Activated CD4-positive, alpha-beta T cell treated with anti-CD3 and anti-CD28 coated beads for 36 hours (primary cell): ENCODE measurements around the gene ZNF385B. TPM values are rescaled to one million over a fixed set of nuclear protein-coding genes. Genes with fewer than 3 reads are reported as not detected.

Experiments
- ATAC-seq: fragments of 200-7000 bp; cut with Tn5 transposase; one replicate; pipeline ENCODE4 v1.10.0; 2021; ENCODE audit warnings: mild to moderate bottlenecking, moderate library complexity
- CTCF ChIA-PET: fragments of 350-600 bp; sonication (Branson Sonifier 250); formaldehyde crosslinking; loops from one replicate; lab custom pipeline; 2021; ENCODE audit warnings: antibody characterized with exemption; lab: Charles Lee
- POLR2A ChIA-PET: fragments of 350-600 bp; sonication (Branson Sonifier 250); formaldehyde crosslinking; loops from one replicate; lab custom pipeline; 2021; ENCODE audit warnings: antibody characterized with exemption, inconsistent platforms; lab: Charles Lee
- DNase-seq: peaks from one replicate; pipeline ENCODE4 v3.0.0-alpha.2; 2020
- H3K27ac Mint-ChIP-seq: one replicate; pipeline ENCODE4 v1.8.0; 2021; ENCODE audit warnings: mixed read lengths
- H3K27me3 Mint-ChIP-seq: one replicate; pipeline ENCODE4 v1.8.0; 2021; ENCODE audit warnings: mixed read lengths
- H3K36me3 Mint-ChIP-seq: one replicate; pipeline ENCODE4 v1.8.0; 2021; ENCODE audit warnings: low read depth, mixed read lengths
- H3K4me1 Mint-ChIP-seq: one replicate; pipeline ENCODE4 v1.8.0; 2021; ENCODE audit warnings: mixed read lengths
- H3K4me3 Mint-ChIP-seq: one replicate; pipeline ENCODE4 v1.8.0; 2021; ENCODE audit warnings: mild to moderate bottlenecking, moderate library complexity, mixed read lengths
- H3K9me3 Mint-ChIP-seq: one replicate; pipeline ENCODE4 v1.8.0; 2021; ENCODE audit warnings: low read depth, mixed read lengths
- intact Hi-C, 2 experiments: fragments of 100-400 bp; cut with DNase I in 1 of 2; cut with micrococcal nuclease in 1 of 2; formaldehyde crosslinking; loops; one replicate each; pipeline versions ENCODE4 v1.14.2 to v1.15.1; 2022 to 2024; cut with DNase I, micrococcal nuclease
- total RNA-seq, 2 experiments: library from RNA; stranded (reverse); gene quantifications; one replicate each; pipeline ENCODE4 v1.2.3, GENCODE V29; 2021

The ZNF385B gene
- total RNA-seq, 2 experiments from 2014 or later, result not detected

- Mint-ChIP-seq H3K9me3 (peaks cover 1% of the 10 kb centered on the region), H3K4me3 (no peak overlapping the region), H3K27me3 (no peaks in the 10 kb centered on the region), H3K36me3 (no peaks in the 10 kb centered on the region), H3K27ac (no peak overlapping the region), H3K4me1 (no peaks in the 10 kb centered on the region)
- ChIA-PET POLR2A (no interaction called here), CTCF (no interaction called here)
- ATAC-seq (no peak), DNase-seq (no peak)
- intact Hi-C loops, result no loop called here
Measured at GRCh38 chr2:179553382-179553781, 308.0 kb downstream of the ZNF385B start.

- no peaks in the 10 kb centered on the region for H3K4me1 Mint-ChIP-seq
- H3K27me3 Mint-ChIP-seq, result no peaks in the 10 kb centered on the region
- no peak for DNase-seq
- intact Hi-C loops, result no loop called here
- H3K36me3 Mint-ChIP-seq, result no peaks in the 10 kb centered on the region
- CTCF ChIA-PET, result no interaction called here
- POLR2A ChIA-PET, result no interaction called here
- H3K9me3 Mint-ChIP-seq, result peaks cover 1% of the 10 kb centered on the region
- H3K4me3 Mint-ChIP-seq, result no peak overlapping the region
- no peak for ATAC-seq
- H3K27ac Mint-ChIP-seq, result no peak overlapping the region
Measured at GRCh38 chr2:179551539-179552045, 309.8 kb downstream of the ZNF385B start.

GRCh38 chr2:179550849-179551248, 310.6 kb downstream of the ZNF385B start:
- peaks cover 1% of the 10 kb centered on the region for H3K9me3 Mint-ChIP-seq
- DNase-seq (no peak), ATAC-seq (no peak)
- no peak overlapping the region for H3K4me3 Mint-ChIP-seq
- ChIA-PET CTCF (no interaction called here), POLR2A (no interaction called here)
- no peaks in the 10 kb centered on the region for H3K27me3 Mint-ChIP-seq
- no peaks in the 10 kb centered on the region for H3K4me1 Mint-ChIP-seq
- no peak overlapping the region for H3K27ac Mint-ChIP-seq
- no peaks in the 10 kb centered on the region for H3K36me3 Mint-ChIP-seq
- intact Hi-C loops, result no loop called here

GRCh38 chr2:179550214-179550613, 311.2 kb downstream of the ZNF385B start:
- H3K27ac Mint-ChIP-seq, result no peak overlapping the region
- POLR2A ChIA-PET, result no interaction called here
- DNase-seq (no peak), ATAC-seq (no peak)
- H3K4me1 Mint-ChIP-seq, result no peaks in the 10 kb centered on the region
- intact Hi-C loops, result no loop called here
- no peaks in the 10 kb centered on the region for H3K27me3 Mint-ChIP-seq
- no peaks in the 10 kb centered on the region for H3K36me3 Mint-ChIP-seq
- H3K9me3 Mint-ChIP-seq, result peaks cover 1% of the 10 kb centered on the region
- H3K4me3 Mint-ChIP-seq, result no peak overlapping the region
- CTCF ChIA-PET, result no interaction called here

GRCh38 chr2:179546656-179547055, 314.8 kb downstream of the ZNF385B start:
- no peak overlapping the region for H3K27ac Mint-ChIP-seq
- H3K9me3 Mint-ChIP-seq, result no peaks in the 10 kb centered on the region
- H3K36me3 Mint-ChIP-seq, result no peaks in the 10 kb centered on the region
- no peak for DNase-seq
- no peaks in the 10 kb centered on the region for H3K27me3 Mint-ChIP-seq
- H3K4me1 Mint-ChIP-seq, result no peaks in the 10 kb centered on the region
- ATAC-seq, result no peak
- POLR2A ChIA-PET, result no interaction called here
- H3K4me3 Mint-ChIP-seq, result no peak overlapping the region
- intact Hi-C loops, result no loop called here
- CTCF ChIA-PET, result no interaction called here

- DNase-seq (no peak), ATAC-seq (no peak)
- Mint-ChIP-seq H3K4me1 (no peaks in the 10 kb centered on the region), H3K36me3 (no peaks in the 10 kb centered on the region), H3K27ac (no peak overlapping the region), H3K4me3 (no peak overlapping the region), H3K27me3 (no peaks in the 10 kb centered on the region), H3K9me3 (no peaks in the 10 kb centered on the region)
- POLR2A ChIA-PET, result no interaction called here
- CTCF ChIA-PET, result no interaction called here
- intact Hi-C loops, result no loop called here
Measured at GRCh38 chr2:179545024-179545423, 316.4 kb downstream of the ZNF385B start.

GRCh38 chr2:179543361-179543901, 318.0 kb downstream of the ZNF385B start:
- ATAC-seq, result no peak

GRCh38 chr2:179541586-179541985, 319.8 kb downstream of the ZNF385B start:
- no peaks in the 10 kb centered on the region for H3K36me3 Mint-ChIP-seq
- no peaks in the 10 kb centered on the region for H3K27me3 Mint-ChIP-seq
- no peak for DNase-seq
- no peak for ATAC-seq
- no peak overlapping the region for H3K4me3 Mint-ChIP-seq
- CTCF ChIA-PET, result no interaction called here
- peaks cover 4% of the 10 kb centered on the region for H3K9me3 Mint-ChIP-seq
- no peak overlapping the region for H3K27ac Mint-ChIP-seq
- intact Hi-C loops, result no loop called here
- H3K4me1 Mint-ChIP-seq, result no peaks in the 10 kb centered on the region
- POLR2A ChIA-PET, result no interaction called here

More at GRCh38 chr2:179543361-179543901, 318.0 kb downstream of the ZNF385B start:
- intact Hi-C loops, result no loop called here
- H3K9me3 Mint-ChIP-seq, result peaks cover 4% of the 10 kb centered on the region
- H3K4me3 Mint-ChIP-seq, result no peak overlapping the region
- no peaks in the 10 kb centered on the region for H3K36me3 Mint-ChIP-seq
- H3K4me1 Mint-ChIP-seq, result no peaks in the 10 kb centered on the region
- H3K27me3 Mint-ChIP-seq, result no peaks in the 10 kb centered on the region
- POLR2A ChIA-PET, result no interaction called here
- DNase-seq, result no peak
- CTCF ChIA-PET, result no interaction called here
- no peak overlapping the region for H3K27ac Mint-ChIP-seq

- no peak for ATAC-seq
- CTCF ChIA-PET, result interaction anchor here (0.7 kb wide), 1 partner anchor 51 kb away, joined by 3 read pairs; no protein-coding TSS in a partner anchor
- POLR2A ChIA-PET, result no interaction called here
- Mint-ChIP-seq H3K27me3 (no peaks in the 10 kb centered on the region), H3K4me3 (no peak overlapping the region), H3K36me3 (no peaks in the 10 kb centered on the region), H3K9me3 (peaks cover 4% of the 10 kb centered on the region), H3K27ac (no peak overlapping the region), H3K4me1 (no peaks in the 10 kb centered on the region)
- intact Hi-C loops, result no loop called here
- DNase-seq, result no peak
Measured at GRCh38 chr2:179539124-179539511, 322.3 kb downstream of the ZNF385B start.

GRCh38 chr2:179538406-179539123, 322.8 kb downstream of the ZNF385B start:
- ATAC-seq (no peak), DNase-seq (no peak)
- intact Hi-C loops, result no loop called here
- ChIA-PET CTCF (interaction anchor here (0.7 kb wide), 1 partner anchor 50 kb away, joined by 3 read pairs; no protein-coding TSS in a partner anchor), POLR2A (no interaction called here)
- Mint-ChIP-seq H3K27me3 (no peaks in the 10 kb centered on the region), H3K9me3 (peaks cover 4% of the 10 kb centered on the region), H3K4me1 (no peaks in the 10 kb centered on the region), H3K4me3 (no peak overlapping the region), H3K36me3 (no peaks in the 10 kb centered on the region), H3K27ac (no peak overlapping the region)

- ChIA-PET POLR2A (no interaction called here), CTCF (no interaction called here)
- H3K4me3 Mint-ChIP-seq, result no peak overlapping the region
- no peak overlapping the region for H3K27ac Mint-ChIP-seq
- intact Hi-C loops, result no loop called here
- H3K4me1 Mint-ChIP-seq, result no peaks in the 10 kb centered on the region
- no peaks in the 10 kb centered on the region for H3K36me3 Mint-ChIP-seq
- DNase-seq (no peak), ATAC-seq (no peak)
- H3K27me3 Mint-ChIP-seq, result no peaks in the 10 kb centered on the region
- H3K9me3 Mint-ChIP-seq, result peaks cover 4% of the 10 kb centered on the region
Measured at GRCh38 chr2:179536185-179536584, 325.2 kb downstream of the ZNF385B start.

GRCh38 chr2:179533875-179534274, 327.5 kb downstream of the ZNF385B start:
- DNase-seq (no peak), ATAC-seq (no peak)
- POLR2A ChIA-PET, result no interaction called here
- H3K9me3 Mint-ChIP-seq, result peaks cover under 1% of the 10 kb centered on the region
- H3K4me1 Mint-ChIP-seq, result no peaks in the 10 kb centered on the region
- H3K27me3 Mint-ChIP-seq, result no peaks in the 10 kb centered on the region
- H3K4me3 Mint-ChIP-seq, result no peak overlapping the region
- H3K36me3 Mint-ChIP-seq, result no peaks in the 10 kb centered on the region
- H3K27ac Mint-ChIP-seq, result no peak overlapping the region
- intact Hi-C loops, result no loop called here
- CTCF ChIA-PET, result no interaction called here
